Activated naive CD8-positive, alpha-beta T cell treated with anti-CD3 and anti-CD28 coated beads for 36 hours (primary cell): Measurements from ENCODE around the gene KLHL22. TPM values are rescaled to one million over a fixed set of nuclear protein-coding genes. Genes with fewer than 3 reads are reported as not detected.
A peak's percentile ranks its signal among the peaks of the same experiment; 100 is the strongest.
"Not testable (repeated sequence)": the region's sequence is repeated elsewhere in the genome, so short reads cannot be mapped to it uniquely, and the experiment has no call there.

Experiments used
- DNase-seq: peaks from one replicate; pipeline ENCODE4 v3.0.0; 2021
- H3K27ac Mint-ChIP-seq: one replicate; pipeline ENCODE4 v1.8.0; 2022; ENCODE audit warnings: mild to moderate bottlenecking, moderate library complexity, mixed read lengths
- H3K27me3 Mint-ChIP-seq: one replicate; pipeline ENCODE4 v1.8.0; 2022; ENCODE audit warnings: mild to moderate bottlenecking, mixed read lengths
- H3K36me3 Mint-ChIP-seq: one replicate; pipeline ENCODE4 v1.8.0; 2021; ENCODE audit warnings: mild to moderate bottlenecking, mixed read lengths
- H3K4me1 Mint-ChIP-seq: one replicate; pipeline ENCODE4 v1.8.0; 2021; ENCODE audit warnings: mixed read lengths
- H3K4me3 Mint-ChIP-seq: one replicate; pipeline ENCODE4 v1.8.0; 2022; ENCODE audit warnings: mild to moderate bottlenecking, moderate library complexity, mixed read lengths
- H3K9me3 Mint-ChIP-seq: one replicate; pipeline ENCODE4 v1.8.0; 2022; ENCODE audit warnings: mixed read lengths
- total RNA-seq, 2 experiments: library from RNA; stranded (reverse); gene quantifications; one replicate each; pipeline ENCODE4 v1.2.3, GENCODE V29; 2021

KLHL22 gene
- total RNA-seq, 2 experiments from 2014 or later: 11.2 to 12.3 TPM

- peaks cover 41% of the 10 kb centered on the region for H3K36me3 Mint-ChIP-seq
- DNase-seq: no peak
- no peaks in the 10 kb centered on the region for H3K9me3 Mint-ChIP-seq
- no peaks in the 10 kb centered on the region for H3K27me3 Mint-ChIP-seq
- H3K27ac Mint-ChIP-seq: no peak overlapping the region
- H3K4me1 Mint-ChIP-seq: peaks cover 64% of the 10 kb centered on the region
- H3K4me3 Mint-ChIP-seq: no peak overlapping the region
Observed at GRCh38 chr22:20514658-20515406, 19.2 kb upstream of the KLHL22 start.

GRCh38 chr22:20511578-20512229, 16.1 kb upstream of the KLHL22 start:
- Mint-ChIP-seq H3K4me1 (peaks cover 67% of the 10 kb centered on the region), H3K4me3 (no peak overlapping the region), H3K27me3 (no peaks in the 10 kb centered on the region), H3K9me3 (no peaks in the 10 kb centered on the region), H3K36me3 (peaks cover 42% of the 10 kb centered on the region), H3K27ac (no peak overlapping the region)
- DNase-seq: no peak

- peaks cover 41% of the 10 kb centered on the region for H3K36me3 Mint-ChIP-seq
- H3K9me3 Mint-ChIP-seq: no peaks in the 10 kb centered on the region
- peak overlapping the region; percentile 26 for H3K27ac Mint-ChIP-seq
- no peaks in the 10 kb centered on the region for H3K27me3 Mint-ChIP-seq
- no peak overlapping the region for H3K4me3 Mint-ChIP-seq
- no peak for DNase-seq
- peaks cover 66% of the 10 kb centered on the region for H3K4me1 Mint-ChIP-seq
Observed at GRCh38 chr22:20510811-20511577, 15.4 kb upstream of the KLHL22 start.

- Mint-ChIP-seq H3K36me3 (peaks cover 36% of the 10 kb centered on the region), H3K27ac (peak overlapping the region; percentile 96), H3K4me3 (peak overlapping the region; percentile 97), H3K4me1 (peaks cover 61% of the 10 kb centered on the region), H3K9me3 (no peaks in the 10 kb centered on the region), H3K27me3 (no peaks in the 10 kb centered on the region)
- peak; percentile 46 for DNase-seq
Observed at GRCh38 chr22:20509344-20510047, 13.9 kb upstream of the KLHL22 start.

GRCh38 chr22:20508815-20509271, 13.2 kb upstream of the KLHL22 start:
- H3K27me3 Mint-ChIP-seq: no peaks in the 10 kb centered on the region
- H3K9me3 Mint-ChIP-seq: no peaks in the 10 kb centered on the region
- H3K4me1 Mint-ChIP-seq: peaks cover 54% of the 10 kb centered on the region
- H3K36me3 Mint-ChIP-seq: peaks cover 33% of the 10 kb centered on the region
- peak overlapping the region; percentile 96 for H3K27ac Mint-ChIP-seq
- DNase-seq: no peak
- H3K4me3 Mint-ChIP-seq: peak overlapping the region; percentile 97

- peak overlapping the region; percentile 97 for H3K4me3 Mint-ChIP-seq
- not testable (repeated sequence) for H3K27me3 Mint-ChIP-seq, H3K9me3 Mint-ChIP-seq, DNase-seq
- H3K27ac Mint-ChIP-seq: peak overlapping the region; percentile 96
- peaks cover 31% of the 10 kb centered on the region for H3K36me3 Mint-ChIP-seq
- H3K4me1 Mint-ChIP-seq: peaks cover 49% of the 10 kb centered on the region
Observed at GRCh38 chr22:20508067-20508755, 12.6 kb upstream of the KLHL22 start.

GRCh38 chr22:20507253-20508066, 11.9 kb upstream of the KLHL22 start, which contains the start of gene MED15:
Gene MED15, plus strand, starts transcription at chr22:20507610. Its CDS starts 69 bp downstream, at chr22:20507679.
- no peaks in the 10 kb centered on the region for H3K9me3 Mint-ChIP-seq
- DNase-seq: peak; percentile 91
- peaks cover 31% of the 10 kb centered on the region for H3K36me3 Mint-ChIP-seq
- peak within 1 kb of the TSS; percentile 97 for H3K4me3 Mint-ChIP-seq
- H3K27ac Mint-ChIP-seq: peak within 1 kb of the TSS; percentile 96
- no peaks in the 10 kb centered on the region for H3K27me3 Mint-ChIP-seq
- H3K4me1 Mint-ChIP-seq: peaks cover 49% of the 10 kb centered on the region

- Mint-ChIP-seq H3K4me1 (peaks cover 43% of the 10 kb centered on the region), H3K27ac (peak overlapping the region; percentile 96)
Observed at GRCh38 chr22:20506543-20507252, 11.1 kb upstream of the KLHL22 start.

GRCh38 chr22:20504293-20504922, 8.8 kb upstream of the KLHL22 start:
- not testable (repeated sequence) for H3K9me3 Mint-ChIP-seq, H3K27me3 Mint-ChIP-seq, H3K4me3 Mint-ChIP-seq, DNase-seq, H3K27ac Mint-ChIP-seq
- Mint-ChIP-seq H3K36me3 (peaks cover 16% of the 10 kb centered on the region), H3K4me1 (peaks cover 21% of the 10 kb centered on the region)

More at GRCh38 chr22:20506543-20507252, 11.1 kb upstream of the KLHL22 start:
- DNase-seq: no peak
- Mint-ChIP-seq H3K36me3 (peaks cover 25% of the 10 kb centered on the region), H3K9me3 (no peaks in the 10 kb centered on the region), H3K4me3 (peak overlapping the region; percentile 97), H3K27me3 (no peaks in the 10 kb centered on the region)

- no peak overlapping the region for H3K27ac Mint-ChIP-seq
- H3K9me3 Mint-ChIP-seq: no peaks in the 10 kb centered on the region
- H3K4me1 Mint-ChIP-seq: peaks cover 15% of the 10 kb centered on the region
- H3K36me3 Mint-ChIP-seq: peaks cover 10% of the 10 kb centered on the region
- H3K27me3 Mint-ChIP-seq: no peaks in the 10 kb centered on the region
- DNase-seq: no peak
- no peak overlapping the region for H3K4me3 Mint-ChIP-seq
Observed at GRCh38 chr22:20503816-20504215, 8.2 kb upstream of the KLHL22 start.

GRCh38 chr22:20499769-20500168, 4.2 kb upstream of the KLHL22 start:
- Mint-ChIP-seq H3K27me3 (no peaks in the 10 kb centered on the region), H3K4me3 (no peak overlapping the region), H3K9me3 (no peaks in the 10 kb centered on the region), H3K4me1 (peaks cover 8% of the 10 kb centered on the region), H3K27ac (no peak overlapping the region), H3K36me3 (no peaks in the 10 kb centered on the region)
- DNase-seq: no peak

GRCh38 chr22:20498913-20499312, 3.3 kb upstream of the KLHL22 start:
- Mint-ChIP-seq H3K4me3 (no peak overlapping the region), H3K9me3 (no peaks in the 10 kb centered on the region), H3K4me1 (peaks cover 14% of the 10 kb centered on the region), H3K27me3 (no peaks in the 10 kb centered on the region), H3K36me3 (no peaks in the 10 kb centered on the region), H3K27ac (no peak overlapping the region)
- DNase-seq: no peak

GRCh38 chr22:20497426-20497825, 1.8 kb upstream of the KLHL22 start:
- no peak for DNase-seq
- H3K4me1 Mint-ChIP-seq: peaks cover 21% of the 10 kb centered on the region
- H3K9me3 Mint-ChIP-seq: no peaks in the 10 kb centered on the region
- no peak overlapping the region for H3K27ac Mint-ChIP-seq
- H3K4me3 Mint-ChIP-seq: no peak overlapping the region
- H3K36me3 Mint-ChIP-seq: peaks cover 2% of the 10 kb centered on the region
- no peaks in the 10 kb centered on the region for H3K27me3 Mint-ChIP-seq
